NCI-H187 (cell line): Measurements from ENCODE around the gene GAB2.

Source experiments
- DNase-seq, 2 experiments: peaks; one replicate each; lab custom pipeline; 2025; lab: John Stamatoyannopoulos, UW

Gene GAB2

GRCh38 chr11:78341841-78342240 is 75.8 kb downstream of the GAB2 start:
- DNase-seq = no peak

DNA sequence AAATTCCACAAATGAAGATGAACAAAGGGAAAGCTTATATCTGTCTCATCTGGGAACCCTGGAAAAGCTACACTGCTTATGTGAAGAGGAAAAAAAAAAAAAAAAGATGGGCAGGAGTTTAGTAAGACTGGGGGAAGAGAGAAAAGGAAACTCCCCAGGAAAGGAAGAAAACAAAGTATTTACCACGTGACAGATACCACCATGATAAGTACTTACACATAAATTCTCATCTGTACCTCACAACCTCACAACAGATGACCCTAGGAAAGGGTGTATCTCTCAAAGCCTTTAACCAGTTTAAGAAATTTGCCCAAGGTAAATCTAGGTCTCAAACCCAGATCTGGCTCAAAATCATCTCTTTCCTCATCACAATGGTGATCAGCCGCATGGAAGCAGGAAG is 77.1 kb downstream of the GAB2 start:
- no peak for DNase-seq

- no peak for DNase-seq
These were observed 77.7 kb downstream of the GAB2 start for GRCh38 chr11:78339945-78340344.

GRCh38 chr11:78339483-78339882 is 78.1 kb downstream of the GAB2 start:
- DNase-seq = peak in 1 of 2 experiments; percentile 48

GRCh38 chr11:78338702-78339101 is 78.9 kb downstream of the GAB2 start:
- DNase-seq = no peak

GRCh38 chr11:78338138-78338537 is 79.5 kb downstream of the GAB2 start:
- DNase-seq = no peak

DNA sequence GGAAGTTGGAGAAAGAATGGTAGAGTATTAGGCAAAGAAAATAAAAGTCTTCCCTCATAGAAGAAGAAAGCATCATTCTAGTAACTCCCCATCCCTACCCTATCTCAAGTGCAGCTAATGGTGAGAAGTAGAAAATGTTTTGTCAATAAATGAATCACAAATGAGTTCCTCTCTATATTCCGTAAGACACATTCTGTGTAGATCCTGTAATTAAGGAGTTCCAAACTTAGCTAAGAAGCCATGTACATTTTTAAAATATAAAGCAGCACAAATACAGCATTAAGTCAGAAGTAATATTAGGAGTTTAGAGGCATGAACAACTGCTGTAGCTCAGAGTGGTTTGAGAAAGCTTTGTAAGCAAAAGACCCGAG is 80.1 kb downstream of the GAB2 start:
- no peak for DNase-seq

DNA sequence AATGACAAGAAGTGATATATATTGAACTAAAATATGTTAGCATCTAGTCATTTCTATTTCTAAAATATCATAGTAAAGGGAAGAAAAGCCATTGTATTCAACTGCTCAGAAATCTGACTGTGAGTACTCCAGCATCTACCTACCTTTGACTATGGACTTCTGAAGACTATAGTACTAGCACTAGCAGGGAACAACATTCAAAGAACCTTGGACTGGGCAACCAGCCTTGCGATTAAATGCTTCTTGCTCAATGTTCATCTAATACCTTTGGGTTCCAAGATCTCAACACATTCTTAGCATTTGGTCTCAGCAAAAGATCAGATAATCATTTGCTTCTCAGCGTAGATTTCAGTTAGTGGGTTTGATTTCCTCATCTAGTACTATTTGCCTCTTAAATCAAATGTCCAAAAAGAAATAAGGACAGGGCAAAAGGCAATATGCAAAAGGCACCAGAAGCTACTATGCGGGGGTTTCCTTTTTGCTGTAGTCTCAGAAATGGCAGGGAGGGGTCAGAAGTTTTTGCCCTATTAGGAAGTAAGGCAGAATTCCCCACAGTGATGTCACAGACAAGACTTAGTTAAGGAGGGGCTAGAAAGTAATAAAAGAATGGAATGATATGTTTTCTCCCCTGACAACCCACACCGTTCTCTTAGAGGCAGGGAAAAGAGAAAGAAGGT is 80.6 kb downstream of the GAB2 start:
- DNase-seq = no peak

DNA sequence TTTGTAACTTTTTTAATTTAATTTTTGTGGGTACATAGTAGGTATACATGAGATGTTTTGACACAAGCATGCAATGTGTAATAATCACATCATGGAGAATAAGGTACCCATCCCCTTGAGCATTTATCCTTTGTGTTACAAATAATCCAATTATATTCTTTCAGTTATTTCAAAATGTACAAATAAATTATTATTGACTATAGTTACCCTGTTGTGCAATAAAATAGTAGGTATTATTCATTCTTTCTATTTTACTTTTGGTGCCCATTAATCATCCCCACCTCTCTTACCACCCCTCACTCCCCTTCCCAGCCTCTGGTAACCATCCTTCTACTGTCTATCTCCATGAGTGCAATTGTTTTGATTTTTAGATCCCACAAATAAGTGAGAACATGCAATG is 83.5 kb downstream of the GAB2 start:
- DNase-seq = no peak

DNA sequence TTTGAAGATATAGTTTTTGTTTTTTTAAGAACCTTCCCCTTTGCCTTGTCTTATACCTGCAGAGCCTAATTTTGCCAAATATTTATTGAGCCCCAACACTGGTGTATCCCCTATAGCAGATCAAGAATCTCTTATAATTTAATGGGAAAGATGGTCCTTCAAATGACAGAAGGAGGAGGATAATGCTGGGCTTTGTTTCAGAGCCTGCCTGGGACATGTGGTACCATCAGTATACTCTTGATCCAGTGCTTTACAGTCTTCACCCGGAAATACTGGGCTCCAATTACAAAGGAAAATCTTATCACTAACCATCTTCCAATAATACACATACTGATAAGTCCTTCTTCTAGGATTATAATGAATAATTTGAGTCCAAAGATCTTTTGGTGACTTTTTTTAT is 84.7 kb downstream of the GAB2 start:
- DNase-seq = no peak

DNA sequence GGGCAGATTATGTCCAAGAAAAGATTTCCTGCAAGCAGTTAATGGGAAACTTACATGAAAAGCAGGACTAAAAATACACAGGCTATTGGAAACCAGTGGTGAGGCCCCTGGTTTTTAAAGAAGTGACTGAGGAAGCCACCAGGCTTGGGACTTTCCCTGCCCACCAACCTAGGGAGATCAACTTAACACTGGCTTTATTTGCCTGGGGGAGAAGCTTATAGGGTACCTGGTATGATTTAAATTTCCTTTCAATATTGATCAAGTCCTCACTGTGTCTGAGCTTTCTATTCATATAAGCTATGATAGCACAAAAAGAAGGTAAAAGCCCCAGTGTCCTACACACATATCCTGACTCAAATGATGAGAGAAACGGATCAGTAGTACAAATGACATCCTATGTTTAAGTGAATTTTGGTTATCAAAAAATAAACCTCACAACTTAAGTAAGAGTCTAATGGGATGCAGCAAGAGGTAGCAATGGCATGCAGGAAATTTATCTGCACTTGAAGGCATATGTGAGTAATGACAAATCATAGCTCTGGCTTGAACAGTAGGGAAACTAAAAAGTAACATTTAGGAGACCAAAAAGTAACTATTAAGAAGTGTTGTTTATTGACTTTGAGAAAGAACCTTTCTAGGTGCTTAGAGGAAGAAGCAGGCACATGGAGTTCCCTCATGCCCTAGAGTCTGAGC is 85.3 kb downstream of the GAB2 start:
- DNase-seq = no peak

DNA sequence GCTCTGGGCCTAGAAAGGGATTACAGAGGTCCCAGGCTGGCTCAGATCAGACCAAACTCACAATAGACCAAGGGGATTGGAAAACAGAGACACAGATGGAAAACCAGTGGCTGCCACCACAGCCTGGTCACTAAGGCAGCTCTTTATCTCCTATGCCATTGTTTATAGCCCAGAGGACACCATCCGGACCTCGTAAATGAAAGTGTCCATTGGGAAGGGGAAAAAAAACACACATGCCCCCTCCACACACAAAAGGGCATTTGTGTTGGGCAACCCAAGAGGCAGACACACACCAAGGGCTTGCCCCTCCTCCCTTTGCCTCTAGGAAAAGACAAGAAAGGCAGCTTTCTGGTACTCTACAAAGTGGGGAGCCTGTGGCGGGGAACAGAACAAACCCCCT is 85.9 kb downstream of the GAB2 start:
- no peak for DNase-seq

- DNase-seq = no peak
These were observed 87.3 kb downstream of the GAB2 start for GRCh38 chr11:78330361-78330760.

DNA sequence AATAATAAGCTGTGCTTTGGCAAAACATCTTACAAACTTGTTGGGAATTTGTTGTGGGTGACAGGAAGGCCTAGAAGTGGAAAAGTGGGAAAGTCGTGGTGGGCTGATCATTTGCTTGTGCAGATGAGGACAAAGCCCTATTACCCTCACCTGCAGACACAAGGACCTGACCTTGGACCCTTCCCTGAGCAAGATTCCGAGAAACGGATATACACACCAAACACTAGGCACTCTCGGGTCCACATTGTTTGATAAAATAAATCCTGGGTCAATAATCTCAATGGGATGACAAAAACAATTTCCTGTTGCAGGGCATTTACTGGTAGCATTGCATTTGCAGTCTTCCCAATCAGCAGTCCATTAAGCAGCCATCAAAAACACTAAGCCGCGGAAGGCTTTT is 89.7 kb downstream of the GAB2 start:
- no peak for DNase-seq

GRCh38 chr11:78325274-78325781 is 92.3 kb downstream of the GAB2 start:
- DNase-seq = no peak

DNA sequence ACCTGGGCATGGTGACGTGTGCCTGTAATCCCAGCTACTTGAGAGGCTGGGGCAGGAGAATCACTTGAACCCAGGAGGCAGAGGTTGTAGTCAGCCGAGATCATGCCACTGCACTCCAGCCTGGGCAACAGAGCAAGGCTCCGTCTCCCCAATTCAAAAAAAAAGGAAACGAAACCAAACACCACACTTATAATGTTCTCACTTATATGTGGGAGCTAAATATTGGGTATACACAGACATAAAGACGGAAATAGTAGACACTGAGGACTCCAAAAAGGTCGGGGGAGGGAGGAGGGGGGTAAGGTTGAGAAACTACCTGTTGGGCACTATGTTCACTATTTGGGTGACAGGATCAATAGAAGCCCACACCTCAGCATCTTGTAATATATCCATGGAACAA is 94.3 kb downstream of the GAB2 start:
- DNase-seq = no peak

DNA sequence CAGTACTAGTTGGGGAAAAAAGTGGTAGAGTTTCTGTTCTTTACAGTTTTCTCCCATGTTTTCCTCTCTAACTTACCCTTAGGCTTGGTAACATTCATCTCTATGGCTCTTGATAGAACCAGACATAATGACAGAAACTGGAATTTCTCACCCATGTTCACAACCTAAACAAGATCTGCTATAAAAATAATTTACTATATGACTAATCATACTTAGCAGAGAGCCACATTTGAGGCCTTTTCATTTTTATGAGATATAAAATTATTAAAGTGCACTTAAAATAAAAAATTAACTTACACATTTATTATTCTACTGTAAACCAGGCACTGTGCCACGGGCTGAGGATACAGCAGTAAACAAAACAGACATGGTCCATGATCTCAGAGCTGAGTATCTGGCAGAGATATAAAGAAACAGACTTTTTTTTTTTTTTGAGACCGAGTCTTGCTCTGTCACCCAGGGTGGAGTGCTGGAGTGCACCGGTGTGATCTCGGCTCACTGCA is 98.1 kb downstream of the GAB2 start:
- DNase-seq = no peak

DNA sequence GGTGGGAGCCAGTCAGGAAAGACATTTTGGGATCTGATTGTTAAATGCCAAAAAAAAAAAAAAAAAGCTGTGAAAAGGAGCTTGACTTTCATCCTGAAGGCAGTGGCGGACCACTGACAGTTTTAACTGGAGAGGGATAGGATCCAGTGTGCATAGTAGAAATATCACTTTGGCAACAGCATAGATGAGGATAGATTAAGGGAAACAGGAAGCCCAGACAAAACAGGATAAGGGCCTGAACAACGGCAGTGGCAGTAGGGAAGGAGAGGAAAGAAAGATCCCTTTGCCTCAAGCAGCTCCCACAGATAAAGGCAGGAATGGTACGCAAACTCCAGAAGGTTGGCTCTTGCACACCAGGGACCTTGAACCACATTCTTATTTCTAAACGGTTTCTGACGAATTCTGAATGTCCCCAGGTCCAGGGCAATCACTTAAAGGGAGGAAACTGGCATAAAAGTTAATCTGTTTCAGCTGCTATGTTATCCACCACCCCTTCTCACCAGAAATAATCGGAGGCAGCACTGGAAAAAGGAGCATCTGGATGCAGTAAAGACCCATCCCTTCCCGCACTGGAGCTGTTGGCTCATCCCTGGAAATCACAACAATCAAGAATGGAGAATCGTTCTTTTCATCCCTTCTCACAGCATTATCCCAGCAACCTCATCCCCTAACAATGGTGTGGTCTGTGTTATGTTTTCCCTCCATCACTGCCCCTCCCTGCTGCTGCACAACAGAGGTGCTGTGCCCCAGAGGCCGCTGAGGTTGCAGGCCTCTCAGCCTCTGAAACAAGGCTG is 99.1 kb downstream of the GAB2 start:
- DNase-seq = no peak

DNA sequence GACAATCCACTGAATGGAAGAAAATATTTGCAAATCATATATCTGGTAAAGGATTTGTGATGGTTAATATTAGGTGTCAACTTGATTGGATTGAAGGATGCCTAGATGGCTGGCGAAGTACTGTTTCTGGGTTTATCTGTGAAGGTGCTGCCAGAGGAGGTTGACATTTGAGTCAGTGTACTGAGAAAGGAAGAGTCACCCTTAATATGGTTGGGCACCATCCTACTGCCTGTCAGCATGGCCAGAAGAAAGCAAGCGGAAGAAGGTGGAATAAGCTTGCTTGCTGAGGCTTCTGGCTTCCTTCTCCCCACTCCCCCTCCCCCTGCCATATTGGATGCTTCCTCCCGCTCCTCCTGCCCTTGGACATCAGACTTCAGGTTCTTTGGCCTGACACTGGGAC is 101.9 kb downstream of the GAB2 start:
- DNase-seq = no peak

- no peak for DNase-seq
These were observed 102.9 kb downstream of the GAB2 start for GRCh38 chr11:78314762-78315161.

GRCh38 chr11:78313898-78314297 is 103.7 kb downstream of the GAB2 start:
- DNase-seq = no peak

DNA sequence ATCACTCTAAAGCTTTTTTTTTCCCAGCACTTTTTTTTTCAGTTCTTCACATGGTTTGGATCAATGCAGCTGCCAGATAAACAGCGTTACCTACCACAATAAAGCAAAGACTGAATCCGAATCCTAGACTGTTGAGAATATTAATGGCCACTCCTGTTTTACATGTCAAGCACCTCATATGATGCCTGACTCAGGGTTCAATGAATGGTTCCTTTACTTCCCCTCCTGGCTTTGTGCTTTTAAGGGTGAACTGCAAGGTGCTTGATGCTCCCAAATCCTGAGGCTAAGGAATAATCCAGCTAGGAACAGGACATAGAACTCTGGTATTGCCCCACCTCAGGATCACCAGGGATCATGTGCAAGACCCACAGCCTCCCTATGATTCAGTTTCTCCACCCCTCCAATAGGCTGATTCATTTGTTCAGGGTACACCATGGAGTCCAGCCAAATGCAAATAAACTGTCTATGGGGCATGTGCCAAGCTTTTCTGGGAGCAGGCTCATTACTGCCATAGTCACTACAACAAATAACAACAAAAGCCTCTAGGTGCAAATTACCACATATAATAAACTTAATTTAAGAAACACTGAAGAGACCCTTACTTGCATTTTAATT is 104.3 kb downstream of the GAB2 start:
- DNase-seq = no peak
